NCI-H526 (cell line): ENCODE data around the gene MSH3.
"Not testable (repeated sequence)": the region's sequence is repeated elsewhere in the genome, so short reads cannot be mapped to it uniquely, and the experiment has no call there.

Experiments
- DNase-seq, 2 experiments: peaks; one replicate each; lab custom pipeline; 2025; lab: John Stamatoyannopoulos, UW

Gene MSH3

GRCh38 chr5:80706835-80707447 is 52.5 kb downstream of the MSH3 start:
- DNase-seq = no peak

DNA sequence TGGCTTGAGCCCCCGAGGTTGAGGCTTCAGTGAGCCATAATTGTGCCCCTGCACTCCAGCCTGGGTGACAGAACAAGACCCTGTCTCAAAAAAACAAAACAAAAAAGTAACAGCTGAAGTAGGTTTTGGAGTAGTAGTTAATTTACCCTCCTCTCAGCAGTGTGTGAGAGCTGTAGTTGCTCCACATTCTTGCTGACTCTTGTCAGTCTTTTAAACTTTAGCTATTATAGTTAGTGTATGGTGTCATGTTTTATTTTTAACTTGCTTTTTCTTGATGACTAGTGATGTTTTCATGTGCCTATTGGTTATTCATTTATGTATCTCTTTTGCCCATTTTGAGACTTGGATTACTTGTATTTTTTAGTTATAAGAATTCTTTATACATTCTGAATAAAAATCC is 53.2 kb downstream of the MSH3 start:
- no peak for DNase-seq

GRCh38 chr5:80711216-80711615 is 56.8 kb downstream of the MSH3 start:
- DNase-seq = no peak

DNA sequence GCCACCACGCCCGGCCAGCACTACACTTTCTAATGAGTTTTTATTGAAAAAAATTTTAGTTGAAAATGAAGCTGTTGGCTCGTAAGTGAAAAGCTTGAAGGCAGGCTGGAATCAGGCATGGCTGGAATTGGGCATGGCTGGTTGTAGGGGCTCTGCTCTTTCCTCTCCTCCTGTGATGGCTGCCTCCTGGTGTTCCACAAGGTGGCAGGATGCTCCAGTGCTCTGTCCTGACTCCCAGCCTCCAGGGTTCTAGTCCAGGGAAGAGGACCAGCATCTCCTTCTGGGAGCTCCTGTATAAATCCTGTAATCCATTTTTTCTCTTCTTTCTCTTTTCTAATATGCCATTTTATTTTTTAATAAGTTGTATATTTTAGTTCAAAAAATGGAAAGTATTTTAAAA is 57.5 kb downstream of the MSH3 start:
- peak in 1 of 2 experiments; percentile 54 for DNase-seq

DNA sequence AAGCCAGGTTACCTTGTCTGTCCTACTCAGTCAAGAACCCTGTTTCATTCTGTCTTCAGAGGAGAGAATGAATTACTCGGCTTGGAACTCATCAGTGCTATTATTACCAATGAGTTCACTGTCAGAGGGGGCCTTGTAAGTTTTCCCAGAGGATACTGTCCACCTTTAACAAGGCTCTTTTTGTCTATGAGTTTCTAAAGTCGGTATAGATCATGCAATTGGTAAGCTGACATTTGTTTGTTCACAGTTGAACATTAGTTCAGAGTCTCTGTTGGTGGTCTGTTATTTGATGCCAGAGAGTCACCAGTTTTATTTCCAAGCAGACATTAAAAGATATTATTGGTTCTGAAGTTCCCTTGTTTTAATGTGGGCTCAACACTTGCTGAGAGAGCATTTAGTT is 58.5 kb downstream of the MSH3 start:
- DNase-seq = no peak

DNA sequence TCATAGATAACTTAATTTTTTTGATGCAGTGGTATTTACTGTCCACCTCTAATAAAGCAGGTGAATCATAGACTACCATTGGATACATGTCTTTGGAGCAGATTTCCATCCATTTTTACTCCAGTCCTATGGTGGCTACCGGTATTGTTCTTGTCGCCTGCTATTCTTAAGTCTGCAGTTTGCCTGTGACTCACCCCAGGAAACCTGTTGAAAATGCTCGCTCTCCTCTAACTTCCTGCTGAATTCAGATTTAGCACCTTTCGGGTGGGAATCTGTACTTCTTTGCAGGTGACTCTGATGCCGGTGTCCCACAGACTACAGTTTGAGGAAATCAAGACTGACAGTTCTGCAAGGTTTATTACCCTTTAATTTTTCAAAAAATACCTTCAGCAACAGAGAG is 59.2 kb downstream of the MSH3 start:
- no peak for DNase-seq

- DNase-seq = no peak
These were observed 60.3 kb downstream of the MSH3 start for GRCh38 chr5:80714570-80715298.

GRCh38 chr5:80715887-80716286 is 61.4 kb downstream of the MSH3 start:
- DNase-seq = no peak

GRCh38 chr5:80720181-80720580 is 65.7 kb downstream of the MSH3 start:
- DNase-seq = no peak

DNA sequence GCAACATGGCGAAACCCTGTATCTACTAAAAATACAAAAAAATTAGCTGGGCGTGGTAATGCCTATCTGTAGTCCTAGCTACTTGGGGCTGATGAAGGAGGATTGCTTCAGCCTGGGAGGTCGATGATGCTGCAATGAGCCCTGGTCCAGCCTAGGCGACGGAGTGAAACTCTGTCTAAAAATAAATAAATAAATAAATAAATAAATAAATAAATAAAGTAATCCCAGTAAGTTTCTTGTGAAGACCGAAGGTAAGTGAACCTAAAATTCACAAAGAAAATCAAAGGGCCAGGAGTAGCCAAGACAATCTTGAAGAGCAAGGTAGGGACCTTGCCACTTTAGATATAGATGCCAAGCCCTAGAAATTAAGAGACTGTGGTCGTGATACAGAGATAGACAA is 68.5 kb downstream of the MSH3 start:
- no peak for DNase-seq

DNA sequence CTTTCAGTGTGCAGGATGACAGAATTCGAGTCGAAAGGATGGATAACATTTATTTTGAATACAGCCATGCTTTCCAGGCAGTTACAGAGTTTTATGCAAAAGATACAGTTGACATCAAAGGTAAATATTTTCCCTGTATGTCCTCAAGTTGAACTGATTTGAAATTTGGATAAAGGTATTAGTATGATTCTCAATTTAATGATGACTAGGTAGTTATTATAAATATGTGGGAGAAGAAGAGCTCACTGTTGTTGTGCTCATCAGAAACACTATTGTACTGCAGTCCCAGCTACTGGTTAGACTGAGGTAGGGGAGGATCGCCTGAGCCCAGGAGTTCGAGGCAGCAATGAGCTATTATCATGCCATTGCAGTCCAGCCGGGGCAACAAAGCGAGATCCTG is 71.0 kb downstream of the MSH3 start:
- no peak for DNase-seq

GRCh38 chr5:80736730-80737129 is 82.3 kb downstream of the MSH3 start:
- DNase-seq = no peak

DNA sequence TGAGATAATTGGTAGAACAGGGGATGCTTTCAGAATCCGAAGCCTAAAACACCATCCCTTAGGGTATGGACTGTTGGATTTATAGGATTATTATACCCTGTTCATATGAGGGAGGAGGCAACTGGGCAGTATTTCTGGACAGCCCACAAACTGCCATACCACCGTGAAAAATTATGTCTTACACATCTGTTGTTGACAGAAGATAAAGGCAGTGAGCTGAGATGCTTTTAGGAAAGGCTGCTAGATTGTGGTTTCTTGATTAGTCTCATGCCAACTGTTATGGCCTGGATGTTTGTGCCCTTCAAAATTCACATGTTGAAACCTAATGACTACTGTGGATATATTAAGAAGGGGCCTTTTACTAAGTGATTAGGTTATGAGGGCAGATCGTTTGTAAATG is 84.0 kb downstream of the MSH3 start:
- no peak for DNase-seq

GRCh38 chr5:80739057-80739456 is 84.6 kb downstream of the MSH3 start:
- DNase-seq = no peak

DNA sequence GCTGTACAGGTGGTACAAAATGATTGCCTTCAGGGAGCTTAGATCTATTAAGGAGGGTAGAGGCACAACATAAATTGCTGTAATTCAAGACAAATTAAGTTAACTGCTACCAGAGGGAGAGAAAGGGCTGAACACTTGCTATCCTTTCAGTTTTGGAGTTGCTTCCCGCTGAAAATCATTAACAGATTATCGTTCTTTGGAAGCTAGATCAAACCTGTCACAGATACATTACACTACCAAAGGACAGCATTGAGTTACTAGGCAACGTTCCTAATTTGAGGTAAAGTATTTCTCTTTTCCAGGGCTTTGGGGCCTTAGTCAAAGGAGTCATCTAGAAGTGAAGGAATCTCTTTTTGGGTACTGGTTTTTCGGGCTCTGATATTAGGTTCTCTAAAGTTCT is 85.0 kb downstream of the MSH3 start:
- no peak for DNase-seq

- DNase-seq = no peak
These were observed 85.4 kb downstream of the MSH3 start for GRCh38 chr5:80739898-80740297.

DNA sequence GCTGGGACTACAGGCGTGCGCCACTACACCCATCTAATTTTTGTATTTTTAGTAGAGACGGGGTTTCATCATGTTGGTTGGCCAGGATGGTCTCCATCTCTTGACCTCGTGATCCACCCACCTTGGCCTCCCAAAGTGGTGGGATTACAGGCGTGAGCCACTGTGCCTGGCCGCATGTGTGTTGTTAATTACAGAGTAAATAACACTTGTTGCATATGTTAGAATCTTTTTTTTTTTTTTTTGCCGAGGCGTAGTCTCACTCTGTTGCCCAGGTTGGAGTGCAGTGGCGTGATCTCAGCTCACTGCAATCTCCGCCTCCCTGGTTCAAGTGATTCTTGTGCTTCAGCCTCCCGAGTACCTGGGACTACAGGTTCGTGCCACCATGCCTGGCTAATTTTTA is 86.0 kb downstream of the MSH3 start:
- DNase-seq = not testable (repeated sequence)

- DNase-seq = no peak
These were observed 86.5 kb downstream of the MSH3 start for GRCh38 chr5:80740999-80741398.

DNA sequence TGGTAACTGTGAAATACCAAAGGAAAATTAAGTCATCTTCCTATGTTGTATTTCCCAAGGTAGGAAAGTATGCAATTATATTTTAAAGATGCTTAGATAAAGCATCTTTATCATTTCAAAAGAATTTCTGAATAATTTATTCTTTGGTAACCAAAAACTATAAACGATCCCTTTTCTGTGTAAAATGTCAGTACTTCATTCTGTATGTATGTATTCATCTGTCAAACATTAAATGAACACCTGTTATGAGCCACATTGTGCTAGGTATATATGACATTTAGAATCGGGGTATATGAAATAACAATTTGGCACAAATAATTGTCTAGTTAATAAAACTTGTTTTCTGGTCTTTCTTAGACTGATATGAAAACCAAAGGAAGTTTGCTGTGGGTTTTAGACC is 89.7 kb downstream of the MSH3 start:
- no peak for DNase-seq

DNA sequence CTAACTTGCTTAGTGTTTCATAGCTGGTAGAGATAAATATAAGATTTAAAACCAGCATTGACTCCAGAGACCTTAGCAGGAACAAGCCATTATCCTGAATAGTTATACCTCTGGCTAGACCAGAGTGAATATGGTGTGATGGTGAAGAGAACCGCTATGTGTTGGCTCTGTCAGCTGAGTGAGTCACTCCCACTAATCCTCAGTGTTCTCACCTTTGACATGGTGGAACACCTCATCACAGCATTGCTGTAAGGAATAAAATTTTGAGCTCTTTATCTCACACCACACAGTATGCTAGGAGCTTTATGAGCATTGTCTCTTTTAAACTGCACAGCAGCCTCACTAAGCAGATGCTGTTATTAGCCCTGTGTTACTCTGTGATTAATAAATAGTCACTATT is 91.0 kb downstream of the MSH3 start:
- DNase-seq = no peak

- DNase-seq = no peak
These were observed 93.5 kb downstream of the MSH3 start for GRCh38 chr5:80747922-80748321.

DNA sequence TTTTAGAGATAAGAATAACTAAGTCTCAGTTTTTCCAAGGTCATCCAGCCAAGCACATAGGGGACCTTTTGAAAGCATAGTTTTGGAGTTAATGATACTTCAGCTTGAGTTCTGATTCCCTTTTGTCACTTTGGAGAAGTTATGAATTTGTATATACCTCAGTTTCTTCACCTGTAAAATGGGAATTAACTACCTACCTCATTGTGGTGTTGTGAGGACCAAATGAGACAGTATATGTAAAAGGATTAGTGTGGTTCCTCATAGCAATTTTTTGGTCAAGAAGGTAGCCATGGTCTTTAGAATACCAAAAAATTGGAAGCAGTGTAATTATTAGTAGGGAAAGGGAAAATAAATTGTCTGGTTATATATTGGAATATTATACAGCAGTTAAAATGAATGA is 98.0 kb downstream of the MSH3 start:
- DNase-seq = no peak

DNA sequence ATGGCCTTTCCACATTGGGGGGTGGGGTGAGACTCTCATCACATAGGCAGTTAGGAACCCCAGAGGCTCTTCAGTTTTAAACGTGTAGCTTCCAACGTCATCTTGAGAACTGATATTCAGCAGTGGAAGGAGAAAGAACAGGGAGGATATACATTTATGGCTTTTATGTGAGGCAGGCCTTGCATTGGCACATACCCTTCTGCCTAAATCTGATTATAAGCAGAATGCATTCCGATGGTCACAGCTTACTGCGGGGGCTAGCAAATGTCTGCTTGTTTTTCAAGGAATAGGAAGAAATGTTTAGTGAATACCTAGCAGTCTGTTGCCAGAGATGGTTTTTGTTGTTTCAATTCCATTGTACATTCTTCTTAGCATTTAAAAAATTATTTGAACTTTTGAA is 99.3 kb downstream of the MSH3 start:
- DNase-seq = no peak

GRCh38 chr5:80754900-80755299 is 100.4 kb downstream of the MSH3 start:
- no peak for DNase-seq
